Activated naive CD4-positive, alpha-beta T cell treated with anti-CD3 and anti-CD28 coated beads for 36 hours (primary cell): Measurements from ENCODE around the gene IFI27L2. TPM values are rescaled to one million over a fixed set of nuclear protein-coding genes. Genes with fewer than 3 reads are reported as not detected.

Experiments used
- CTCF ChIA-PET: fragments of 350-600 bp; sonication (Branson Sonifier 250); formaldehyde crosslinking; loops from one replicate; lab custom pipeline; 2021; ENCODE audit warnings: antibody characterized with exemption; lab: Charles Lee
- DNase-seq: peaks from one replicate; pipeline ENCODE4 v3.0.0-alpha.2; 2020
- H3K27ac Mint-ChIP-seq: one replicate; pipeline ENCODE4 v1.8.0; 2021; ENCODE audit warnings: mild to moderate bottlenecking, mixed read lengths
- H3K27me3 Mint-ChIP-seq: one replicate; pipeline ENCODE4 v1.8.0; 2021; ENCODE audit warnings: low read depth, mixed read lengths
- H3K36me3 Mint-ChIP-seq: one replicate; pipeline ENCODE4 v1.8.0; 2021; ENCODE audit warnings: low read depth, mixed read lengths
- H3K4me1 Mint-ChIP-seq: one replicate; pipeline ENCODE4 v1.8.0; 2021; ENCODE audit warnings: low read depth, mixed read lengths
- H3K4me3 Mint-ChIP-seq: one replicate; pipeline ENCODE4 v1.8.0; 2021; ENCODE audit warnings: mild to moderate bottlenecking, moderate library complexity, mixed read lengths
- H3K9me3 Mint-ChIP-seq: one replicate; pipeline ENCODE4 v1.8.0; 2021; ENCODE audit warnings: mixed read lengths
- intact Hi-C: fragments of 100-400 bp; cut with micrococcal nuclease; formaldehyde crosslinking; loops from one replicate; pipeline ENCODE4 v1.15.1; 2023
- total RNA-seq, 2 experiments: library from RNA; stranded (reverse); gene quantifications; one replicate each; pipeline ENCODE4 v1.2.3, GENCODE V29; 2021

The IFI27L2 gene
- total RNA-seq, 2 experiments from 2014 or later: 67.0 to 73.4 TPM

- intact Hi-C loops: no loop called here
- H3K36me3 Mint-ChIP-seq: no peaks in the 10 kb centered on the region
- no peak overlapping the region for H3K4me3 Mint-ChIP-seq
- H3K4me1 Mint-ChIP-seq: no peaks in the 10 kb centered on the region
- no peaks in the 10 kb centered on the region for H3K27me3 Mint-ChIP-seq
- H3K27ac Mint-ChIP-seq: no peak overlapping the region
- no peaks in the 10 kb centered on the region for H3K9me3 Mint-ChIP-seq
- DNase-seq: no peak
- CTCF ChIA-PET: interaction anchor here (0.6 kb wide), 1 partner anchor 29 kb away, joined by 3 read pairs; no protein-coding TSS in a partner anchor
Measured at GRCh38 chr14:94093418-94093817, 36.0 kb downstream of the IFI27L2 start.

- Mint-ChIP-seq H3K27ac (no peak overlapping the region), H3K4me3 (no peak overlapping the region), H3K4me1 (no peaks in the 10 kb centered on the region), H3K27me3 (no peaks in the 10 kb centered on the region), H3K36me3 (peaks cover 2% of the 10 kb centered on the region), H3K9me3 (no peaks in the 10 kb centered on the region)
- no peak for DNase-seq
- intact Hi-C loops: no loop called here
- CTCF ChIA-PET: no interaction called here
Measured at GRCh38 chr14:94089479-94089878, 39.9 kb downstream of the IFI27L2 start.

GRCh38 chr14:94088516-94088915, 40.9 kb downstream of the IFI27L2 start:
- intact Hi-C loops: no loop called here
- Mint-ChIP-seq H3K4me1 (no peaks in the 10 kb centered on the region), H3K9me3 (no peaks in the 10 kb centered on the region), H3K36me3 (peaks cover 2% of the 10 kb centered on the region), H3K27ac (no peak overlapping the region), H3K27me3 (no peaks in the 10 kb centered on the region), H3K4me3 (no peak overlapping the region)
- CTCF ChIA-PET: interaction anchor here (0.6 kb wide), 1 partner anchor 68 kb away, joined by 3 read pairs; no protein-coding TSS in a partner anchor
- DNase-seq: no peak

- CTCF ChIA-PET: no interaction called here
- no peak overlapping the region for H3K27ac Mint-ChIP-seq
- no peak for DNase-seq
- no peak overlapping the region for H3K4me3 Mint-ChIP-seq
- H3K36me3 Mint-ChIP-seq: peaks cover 2% of the 10 kb centered on the region
- H3K9me3 Mint-ChIP-seq: no peaks in the 10 kb centered on the region
- H3K4me1 Mint-ChIP-seq: no peaks in the 10 kb centered on the region
- no peaks in the 10 kb centered on the region for H3K27me3 Mint-ChIP-seq
- intact Hi-C loops: no loop called here
Measured at GRCh38 chr14:94087891-94088290, 41.5 kb downstream of the IFI27L2 start.

- Mint-ChIP-seq H3K36me3 (peaks cover 36% of the 10 kb centered on the region), H3K4me3 (peak overlapping the region; percentile 98), H3K27ac (peak overlapping the region; percentile 98), H3K4me1 (peaks cover 38% of the 10 kb centered on the region), H3K27me3 (no peaks in the 10 kb centered on the region), H3K9me3 (no peaks in the 10 kb centered on the region)
- CTCF ChIA-PET: interaction anchor here (0.6 to 3.5 kb wide), 8 partner anchors 45 to 403 kb away, joined by 3 to 14 read pairs (median 3); no protein-coding TSS in a partner anchor
- peak; percentile 12 for DNase-seq
- intact Hi-C loops: loop anchor here (1.0 to 5.0 kb wide), 9 partner anchors 8 to 1076 kb away; partner anchors contain the start of genes DICER1, IFI27L2 and OTUB2
Measured at GRCh38 chr14:94081386-94081820, 48.0 kb downstream of the IFI27L2 start.

- Mint-ChIP-seq H3K27ac (peak within 1 kb of the TSS; percentile 98), H3K27me3 (no peaks in the 10 kb centered on the region), H3K4me3 (peak within 1 kb of the TSS; percentile 98), H3K36me3 (peaks cover 39% of the 10 kb centered on the region), H3K9me3 (no peaks in the 10 kb centered on the region), H3K4me1 (peaks cover 43% of the 10 kb centered on the region)
- peak; percentile 98 for DNase-seq
- CTCF ChIA-PET: interaction anchor here (0.6 to 3.5 kb wide), 7 partner anchors 45 to 404 kb away, joined by 3 to 14 read pairs (median 3); no protein-coding TSS in a partner anchor
- intact Hi-C loops: loop anchor here (1.0 to 5.0 kb wide), 9 partner anchors 8 to 1076 kb away; partner anchors contain the start of genes DICER1, IFI27L2 and OTUB2
Measured at GRCh38 chr14:94080621-94081385, 48.6 kb downstream of the IFI27L2 start, which contains the start of the genes DDX24 and IFI27L1. Gene DDX24 (minus strand): TSS chr14:94081202. CDS start chr14:94079742, 1,460 bp downstream. Gene IFI27L1 (plus strand): TSS chr14:94081310. CDS start chr14:94096938, 15,628 bp downstream.

GRCh38 chr14:94079891-94080620, 49.3 kb downstream of the IFI27L2 start:
- Mint-ChIP-seq H3K36me3 (peaks cover 46% of the 10 kb centered on the region), H3K9me3 (peaks cover 7% of the 10 kb centered on the region), H3K4me3 (peak overlapping the region; percentile 98), H3K4me1 (peaks cover 50% of the 10 kb centered on the region), H3K27ac (peak overlapping the region; percentile 98), H3K27me3 (no peaks in the 10 kb centered on the region)
- intact Hi-C loops: loop anchor here (2.0 to 5.0 kb wide), 4 partner anchors 13 to 1077 kb away; partner anchors contain the start of gene DICER1
- DNase-seq: no peak
- CTCF ChIA-PET: interaction anchor here (0.7 to 3.5 kb wide), 3 partner anchors 44 to 405 kb away, joined by 4 to 14 read pairs (median 13); no protein-coding TSS in a partner anchor

- no peaks in the 10 kb centered on the region for H3K27me3 Mint-ChIP-seq
- CTCF ChIA-PET: no interaction called here
- no peak for DNase-seq
- H3K4me3 Mint-ChIP-seq: peak overlapping the region; percentile 98
- H3K4me1 Mint-ChIP-seq: peaks cover 58% of the 10 kb centered on the region
- H3K36me3 Mint-ChIP-seq: peaks cover 59% of the 10 kb centered on the region
- H3K9me3 Mint-ChIP-seq: peaks cover 15% of the 10 kb centered on the region
- peak overlapping the region; percentile 22 for H3K27ac Mint-ChIP-seq
- intact Hi-C loops: no loop called here
Measured at GRCh38 chr14:94077823-94078222, 51.6 kb downstream of the IFI27L2 start.

Other genes with a start within 250 kb of the IFI27L2 start
- not detected for gene FAM181A, start 202.3 kb downstream of the IFI27L2 start, total RNA-seq
- 1 to 10 TPM; 2.4 to 2.5 TPM for gene ASB2, start 153.0 kb downstream of the IFI27L2 start, total RNA-seq
- not detected for gene CCDC197, start 132.3 kb downstream of the IFI27L2 start, total RNA-seq
- gene OTUB2, start 103.3 kb downstream of the IFI27L2 start, total RNA-seq: 1 to 10 TPM; 1.6 to 1.7 TPM
- 100 to 1,000 TPM; 190 to 200 TPM for gene DDX24, start 48.4 kb downstream of the IFI27L2 start, total RNA-seq
- gene IFI27L1, start 48.3 kb downstream of the IFI27L2 start, total RNA-seq: 10 to 100 TPM; 33.9 to 35.8 TPM
- gene IFI27, start 18.9 kb downstream of the IFI27L2 start, total RNA-seq: 1 to 10 TPM; 1.5 to 2.3 TPM
- 10 to 100 TPM; 13.2 to 13.9 TPM for gene PPP4R4, start 44.7 kb upstream of the IFI27L2 start, total RNA-seq
- gene SERPINA10, start 163.7 kb upstream of the IFI27L2 start, total RNA-seq: not detected
- gene SERPINA6, start 193.7 kb upstream of the IFI27L2 start, total RNA-seq: not detected
- not detected for gene SERPINA2, start 237.1 kb upstream of the IFI27L2 start, total RNA-seq